Parathyroid adenoma (tissue), 2 donors: ENCODE data around the gene ESRRB.
A peak's percentile ranks its signal among the peaks of the same experiment; 100 is the strongest.

ENCODE experiments used
- H2AFZ ChIP-seq: fragments of 300-600 bp; sonication (generic); one replicate; pipeline ENCODE4 v1.7.0; 2017; ENCODE audit warnings: antibody characterized with exemption, mild to moderate bottlenecking
- H3K27ac ChIP-seq: fragments of 300-600 bp; sonication (generic); one replicate; pipeline ENCODE4 v1.7.0; 2017
- H3K27me3 ChIP-seq: fragments of 300-600 bp; sonication (generic); one replicate; pipeline ENCODE4 v1.7.0; 2017; ENCODE audit warnings: low read length; ENCODE audit not compliant: control insufficient read depth, insufficient read depth
- H3K36me3 ChIP-seq: fragments of 300-600 bp; sonication (generic); one replicate; pipeline ENCODE4 v1.7.0; 2017; ENCODE audit warnings: low read length; ENCODE audit not compliant: control insufficient read depth, insufficient read depth
- H3K4me1 ChIP-seq: fragments of 300-600 bp; sonication (generic); one replicate; pipeline ENCODE4 v1.7.0; 2017; ENCODE audit warnings: control low read depth
- H3K4me2 ChIP-seq: fragments of 300-600 bp; sonication (generic); one replicate; pipeline ENCODE4 v1.7.0; 2017; ENCODE audit warnings: low read length
- H3K4me3 ChIP-seq: fragments of 300-600 bp; sonication (generic); one replicate; pipeline ENCODE4 v1.7.0; 2017; ENCODE audit warnings: low read depth, low read length
- H3K79me2 ChIP-seq: fragments of 300-600 bp; sonication (generic); one replicate; pipeline ENCODE4 v1.7.0; 2017; ENCODE audit warnings: control low read depth
- H3K9ac ChIP-seq: fragments of 300-600 bp; sonication (generic); one replicate; pipeline ENCODE4 v1.7.0; 2017; ENCODE audit warnings: mild to moderate bottlenecking
- H3K9me3 ChIP-seq: fragments of 300-600 bp; sonication (generic); one replicate; pipeline ENCODE4 v1.7.0; 2017; ENCODE audit warnings: low read length; ENCODE audit not compliant: control insufficient read depth
- CTCF ChIP-seq: fragments of 300-600 bp; sonication (generic); IDR thresholded peaks from one replicate; pipeline ENCODE4 v1.7.0; 2017; ENCODE audit warnings: antibody characterized with exemption, mild to moderate bottlenecking
- donor health status: primary hyperparathyroidism.

Gene ESRRB

GRCh38 chr14:76497550-76498462 lies 121.9 kb downstream of the ESRRB start:
- H3K9ac ChIP-seq = no peak overlapping the region
- H3K9me3 ChIP-seq = no peaks in the 10 kb centered on the region
- H3K4me2 ChIP-seq = no peak overlapping the region
- H3K4me1 ChIP-seq = no peaks in the 10 kb centered on the region
- H2AFZ ChIP-seq = no peak overlapping the region
- H3K27ac ChIP-seq = no peak overlapping the region
- no peak overlapping the region for H3K4me3 ChIP-seq
- peak; percentile 23 for TF ChIP-seq CTCF
- H3K27me3 ChIP-seq = no peaks in the 10 kb centered on the region
- no peaks in the 10 kb centered on the region for H3K79me2 ChIP-seq
- H3K36me3 ChIP-seq = no peaks in the 10 kb centered on the region

- H2AFZ ChIP-seq = no peak overlapping the region
- no peak for TF ChIP-seq CTCF
- no peaks in the 10 kb centered on the region for H3K9me3 ChIP-seq
- H3K36me3 ChIP-seq = no peaks in the 10 kb centered on the region
- no peak overlapping the region for H3K4me3 ChIP-seq
- H3K27ac ChIP-seq = no peak overlapping the region
- no peaks in the 10 kb centered on the region for H3K27me3 ChIP-seq
- no peaks in the 10 kb centered on the region for H3K79me2 ChIP-seq
- no peak overlapping the region for H3K4me2 ChIP-seq
- no peaks in the 10 kb centered on the region for H3K4me1 ChIP-seq
- no peak overlapping the region for H3K9ac ChIP-seq
These were observed 122.6 kb downstream of the ESRRB start for GRCh38 chr14:76498463-76498935.

- H3K9ac ChIP-seq = no peak overlapping the region
- H3K27me3 ChIP-seq = no peaks in the 10 kb centered on the region
- no peaks in the 10 kb centered on the region for H3K36me3 ChIP-seq
- no peak for TF ChIP-seq CTCF
- H2AFZ ChIP-seq = no peak overlapping the region
- no peak overlapping the region for H3K4me2 ChIP-seq
- no peaks in the 10 kb centered on the region for H3K4me1 ChIP-seq
- H3K27ac ChIP-seq = no peak overlapping the region
- H3K9me3 ChIP-seq = no peaks in the 10 kb centered on the region
- H3K4me3 ChIP-seq = no peak overlapping the region
- H3K79me2 ChIP-seq = no peaks in the 10 kb centered on the region
These were observed 123.0 kb downstream of the ESRRB start for GRCh38 chr14:76498976-76499375.

- H3K9ac ChIP-seq = no peak overlapping the region
- no peaks in the 10 kb centered on the region for H3K27me3 ChIP-seq
- no peak overlapping the region for H3K4me2 ChIP-seq
- no peaks in the 10 kb centered on the region for H3K4me1 ChIP-seq
- no peaks in the 10 kb centered on the region for H3K9me3 ChIP-seq
- no peaks in the 10 kb centered on the region for H3K79me2 ChIP-seq
- H3K36me3 ChIP-seq = no peaks in the 10 kb centered on the region
- H2AFZ ChIP-seq = no peak overlapping the region
- no peak for TF ChIP-seq CTCF
- H3K4me3 ChIP-seq = no peak overlapping the region
- H3K27ac ChIP-seq = no peak overlapping the region
These were observed 123.5 kb downstream of the ESRRB start for GRCh38 chr14:76499399-76499798.

GRCh38 chr14:76500011-76500410 lies 124.1 kb downstream of the ESRRB start:
- Histone ChIP-seq H2AFZ (no peak overlapping the region), H3K27me3 (no peaks in the 10 kb centered on the region), H3K4me3 (no peak overlapping the region), H3K9me3 (no peaks in the 10 kb centered on the region), H3K36me3 (no peaks in the 10 kb centered on the region), H3K27ac (no peak overlapping the region), H3K9ac (no peak overlapping the region), H3K4me1 (no peaks in the 10 kb centered on the region), H3K4me2 (no peak overlapping the region), H3K79me2 (no peaks in the 10 kb centered on the region)
- TF ChIP-seq CTCF = no peak
